ENCODE measurements around the gene MLLT10.
"Not testable (repeated sequence)": the region's sequence is repeated elsewhere in the genome, so short reads cannot be mapped to it uniquely, and the experiment has no call there.

The MLLT10 gene

DNA sequence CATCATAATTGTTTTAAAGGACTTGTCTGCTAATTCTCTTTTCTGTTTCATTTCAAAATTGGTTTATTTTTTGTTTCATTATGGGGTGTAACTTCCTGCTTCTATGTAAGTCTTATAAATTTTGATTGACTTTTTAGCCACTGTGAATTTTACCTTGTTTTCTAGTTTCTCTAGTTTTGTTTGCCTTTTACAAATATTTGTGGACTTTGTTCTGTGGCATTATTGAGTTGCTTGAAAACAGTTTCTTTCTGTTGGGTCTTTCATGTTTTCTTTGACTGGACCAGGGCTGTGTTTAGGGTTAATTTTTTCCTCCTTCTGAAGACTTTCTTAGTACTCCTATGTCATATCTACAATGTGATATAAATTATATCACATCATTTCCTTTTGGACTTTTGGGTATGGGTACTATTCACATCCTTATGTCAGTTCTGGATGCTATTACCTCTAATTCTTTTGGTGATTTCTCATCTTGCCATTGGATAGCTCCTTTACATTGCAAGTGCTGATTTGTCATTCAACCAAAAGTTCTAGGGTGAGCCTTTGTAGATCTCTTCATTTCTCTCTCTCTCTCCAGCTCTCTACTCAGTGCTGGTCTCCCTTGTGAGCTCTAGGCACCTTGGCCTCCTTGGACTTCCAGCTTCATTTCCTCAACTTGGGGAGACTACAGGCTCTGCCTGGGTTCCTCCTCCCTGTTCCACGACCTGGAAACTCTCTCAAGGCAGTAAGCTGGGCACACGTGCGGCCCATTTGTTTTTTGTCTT is 36.9 kb downstream of the MLLT10 start:
- Histone ChIP-seq H3K9ac (no peak overlapping the region), H3K4me2 (no peak overlapping the region), H3K27ac (no peak overlapping the region), H3K9me3 (peaks cover 8% of the 10 kb centered on the region; the same call in 1 of the 2 replicates), H3K36me3 (peaks cover 65% of the 10 kb centered on the region), H3K4me3 (no peak overlapping the region), H3K27me3 (no peaks in the 10 kb centered on the region), H4K20me1 (peaks cover 78% of the 10 kb centered on the region), H3K4me1 (no peaks in the 10 kb centered on the region)
- no peak for TF ChIP-seq Cebpa-rat (IDR thresholded peaks at IDR 0.05)

DNA sequence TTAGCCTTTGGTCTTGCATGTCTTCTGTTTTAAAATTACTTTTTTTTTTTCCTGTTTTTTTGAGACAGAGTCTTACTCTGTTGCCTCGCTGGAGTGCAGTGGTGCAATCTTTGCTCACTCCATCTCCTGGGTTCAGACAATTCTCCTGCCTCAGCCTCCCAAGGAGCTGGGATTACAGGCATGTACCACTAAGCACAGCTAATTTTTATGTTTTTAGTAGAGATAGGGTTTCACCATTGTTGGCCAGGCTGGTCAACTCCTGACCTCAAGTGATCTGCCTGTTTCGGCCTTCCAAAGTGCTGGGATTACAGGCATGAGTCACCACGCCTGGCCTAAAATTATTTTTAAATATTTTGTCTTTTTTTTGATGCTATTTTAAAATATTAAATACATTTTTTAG is 38.5 kb downstream of the MLLT10 start:
- Histone ChIP-seq H3K4me3 (no peak overlapping the region), H3K9me3 (peaks cover 19% of the 10 kb centered on the region; the same call in 1 of the 2 replicates), H3K36me3 (peaks cover 54% of the 10 kb centered on the region; the same call in 1 of the 2 replicates), H3K9ac (no peak overlapping the region), H3K4me2 (no peak overlapping the region), H3K4me1 (no peaks in the 10 kb centered on the region), H3K27ac (no peak overlapping the region), H3K27me3 (no peaks in the 10 kb centered on the region), H4K20me1 (peaks cover 66% of the 10 kb centered on the region)
- no peak for TF ChIP-seq Cebpa-rat (IDR thresholded peaks at IDR 0.05)

- H3K4me1 ChIP-seq, H3K27me3 ChIP-seq, H3K4me3 ChIP-seq, H3K4me2 ChIP-seq, H3K9ac ChIP-seq, H3K27ac ChIP-seq: not testable (repeated sequence)
- Histone ChIP-seq H3K9me3 (peaks cover 19% of the 10 kb centered on the region; the same call in 1 of the 2 replicates), H4K20me1 (peaks cover 63% of the 10 kb centered on the region), H3K36me3 (peaks cover 43% of the 10 kb centered on the region; the same call in 1 of the 2 replicates)
Observed at GRCh38 chr10:21574514-21574913, 40.5 kb downstream of the MLLT10 start.

GRCh38 chr10:21579291-21579690 is 45.3 kb downstream of the MLLT10 start:
- Histone ChIP-seq H3K9ac (no peak overlapping the region), H3K27me3 (no peaks in the 10 kb centered on the region), H3K27ac (no peak overlapping the region), H3K9me3 (peaks cover 22% of the 10 kb centered on the region; the same call in 1 of the 2 replicates), H3K4me2 (no peak overlapping the region), H3K4me3 (no peak overlapping the region), H4K20me1 (peaks cover 43% of the 10 kb centered on the region), H3K4me1 (peaks cover 30% of the 10 kb centered on the region), H3K36me3 (peaks cover 31% of the 10 kb centered on the region; the same call in 1 of the 2 replicates)
- TF ChIP-seq Cebpa-rat (IDR thresholded peaks at IDR 0.05): no peak

DNA sequence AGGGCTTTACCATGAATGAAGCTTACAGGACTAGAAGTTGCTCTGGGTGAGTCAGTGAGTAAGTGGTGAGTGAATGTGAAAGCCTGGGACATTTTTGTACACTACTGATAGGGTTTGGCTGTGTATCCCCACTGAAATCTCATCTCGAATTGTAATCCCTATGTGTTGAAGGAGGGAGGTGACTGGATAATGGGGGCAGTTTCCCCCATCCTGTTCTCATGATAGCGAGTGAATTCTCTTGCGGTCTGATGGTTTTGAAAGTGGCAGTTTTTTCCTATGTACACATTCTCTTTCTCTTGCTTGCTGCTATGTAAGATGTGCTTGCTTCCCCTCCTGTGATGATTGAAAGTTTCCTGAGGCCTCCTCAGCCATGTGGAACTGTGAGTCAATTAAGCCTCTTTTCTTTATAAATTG is 47.4 kb downstream of the MLLT10 start:
- Histone ChIP-seq H4K20me1 (peaks cover 36% of the 10 kb centered on the region), H3K36me3 (peaks cover 22% of the 10 kb centered on the region; the same call in 1 of the 2 replicates)

GRCh38 chr10:21584834-21585530 is 51.0 kb downstream of the MLLT10 start:
- Histone ChIP-seq H3K9me3 (peaks cover 7% of the 10 kb centered on the region; the same call in 1 of the 2 replicates), H3K4me1 (peaks cover 28% of the 10 kb centered on the region), H4K20me1 (peaks cover 29% of the 10 kb centered on the region), H3K36me3 (peaks cover 45% of the 10 kb centered on the region), H3K27me3 (no peaks in the 10 kb centered on the region), H3K9ac (no peak overlapping the region), H3K4me3 (no peak overlapping the region), H3K4me2 (no peak overlapping the region), H3K27ac (no peak overlapping the region)
- no peak for TF ChIP-seq Cebpa-rat (IDR thresholded peaks at IDR 0.05)

More for the DNA sequence above, 47.4 kb downstream of the MLLT10 start:
- Histone ChIP-seq H3K9ac (0 out of 2 replicates have a peak overlapping the region, but pooled peaks have one; percentile 5), H3K9me3 (peaks cover 13% of the 10 kb centered on the region; the same call in 1 of the 2 replicates), H3K27ac (peak overlapping the region; percentile 58; the same call in 1 of the 2 replicates), H3K4me2 (peak overlapping the region; percentile 62), H3K4me1 (peaks cover 30% of the 10 kb centered on the region)
- H3K27me3 ChIP-seq, H3K4me3 ChIP-seq: not testable (repeated sequence)

DNA sequence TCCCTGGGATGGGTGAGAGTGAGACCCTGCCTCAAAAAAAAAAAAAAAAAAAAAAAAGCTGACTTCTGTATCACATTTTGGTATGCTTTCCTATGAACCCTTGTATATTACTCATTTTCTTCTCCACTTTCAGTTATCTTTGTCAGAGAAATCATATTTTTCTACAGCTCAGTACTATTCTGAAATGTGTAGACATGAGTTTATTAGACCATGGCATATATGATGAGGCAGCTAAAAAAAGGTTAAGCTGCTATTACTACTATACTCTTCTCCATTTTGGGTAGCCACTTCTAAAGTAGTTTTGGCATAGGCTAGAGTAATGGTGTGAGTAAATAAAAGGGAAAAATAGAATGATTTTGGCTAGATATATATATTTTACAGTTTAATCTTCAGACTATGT is 53.4 kb downstream of the MLLT10 start:
- Histone ChIP-seq H3K9me3 (peaks cover 14% of the 10 kb centered on the region), H3K4me2 (no peak overlapping the region), H3K4me3 (no peak overlapping the region), H3K27me3 (no peaks in the 10 kb centered on the region), H3K36me3 (peaks cover 61% of the 10 kb centered on the region), H3K4me1 (peaks cover 4% of the 10 kb centered on the region), H3K27ac (no peak overlapping the region), H4K20me1 (peaks cover 14% of the 10 kb centered on the region), H3K9ac (no peak overlapping the region)
- TF ChIP-seq Cebpa-rat (IDR thresholded peaks at IDR 0.05): no peak

- Histone ChIP-seq H3K36me3 (peaks cover 61% of the 10 kb centered on the region), H4K20me1 (peaks cover 11% of the 10 kb centered on the region), H3K9me3 (peaks cover 14% of the 10 kb centered on the region)
- not testable (repeated sequence) for H3K9ac ChIP-seq, H3K4me2 ChIP-seq, H3K27me3 ChIP-seq, H3K4me3 ChIP-seq, H3K4me1 ChIP-seq, H3K27ac ChIP-seq
Observed at GRCh38 chr10:21588159-21588558, 54.1 kb downstream of the MLLT10 start.

GRCh38 chr10:21593986-21594385 is 60.0 kb downstream of the MLLT10 start:
- no peaks in the 10 kb centered on the region for H3K27me3 ChIP-seq

GRCh38 chr10:21599582-21599981 is 65.5 kb downstream of the MLLT10 start:
- Histone ChIP-seq H3K27me3 (no peaks in the 10 kb centered on the region), H3K27ac (no peak overlapping the region), H3K4me1 (no peaks in the 10 kb centered on the region), H3K4me3 (no peak overlapping the region), H3K9ac (no peak overlapping the region), H3K9me3 (no peaks in the 10 kb centered on the region), H3K36me3 (peaks cover 25% of the 10 kb centered on the region), H4K20me1 (peaks cover 21% of the 10 kb centered on the region), H3K4me2 (no peak overlapping the region)
- no peak for TF ChIP-seq Cebpa-rat (IDR thresholded peaks at IDR 0.05)

More at GRCh38 chr10:21593986-21594385, 60.0 kb downstream of the MLLT10 start:
- H3K4me1 ChIP-seq: no peaks in the 10 kb centered on the region
- H3K36me3 ChIP-seq: peaks cover 35% of the 10 kb centered on the region
- H3K27ac ChIP-seq: no peak overlapping the region
- H3K9ac ChIP-seq: no peak overlapping the region
- H4K20me1 ChIP-seq: peaks cover 10% of the 10 kb centered on the region
- H3K4me3 ChIP-seq: no peak overlapping the region
- TF ChIP-seq Cebpa-rat (IDR thresholded peaks at IDR 0.05): no peak
- H3K4me2 ChIP-seq: no peak overlapping the region
- peaks cover 7% of the 10 kb centered on the region; the same call in 1 of the 2 replicates for H3K9me3 ChIP-seq
